Measurements from ENCODE around the gene PPIF.

The PPIF gene

DNA sequence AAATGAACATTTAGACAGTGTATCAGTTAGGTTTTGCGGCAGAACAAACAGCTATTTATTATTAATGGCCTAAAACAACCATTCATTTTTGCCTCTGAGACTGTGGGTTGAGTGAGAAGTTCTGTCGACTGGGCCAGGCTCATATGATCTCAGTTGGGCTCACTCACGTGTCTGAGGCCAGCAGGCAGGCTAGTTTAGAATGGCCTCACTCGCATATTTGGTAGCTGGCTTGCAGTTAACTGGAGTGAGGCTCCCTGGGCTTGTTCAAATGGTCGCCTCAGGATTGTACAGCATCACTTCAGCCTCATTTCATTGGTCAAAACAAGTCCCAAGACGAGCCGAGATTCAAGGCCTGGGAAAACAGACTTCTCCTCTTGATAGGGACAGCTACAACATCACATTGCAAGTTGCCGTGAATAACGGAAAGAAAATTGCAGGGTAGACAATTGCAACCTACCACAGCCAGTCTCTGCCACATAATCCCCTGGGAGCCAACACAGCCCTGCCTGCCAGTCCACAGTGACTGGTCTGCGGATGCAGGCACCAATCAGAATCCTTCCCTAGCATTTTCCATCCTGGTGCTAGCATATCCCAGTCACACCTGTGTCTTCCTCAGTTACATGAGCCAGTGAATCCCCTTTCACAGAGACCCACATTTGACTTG, 23.1 kb upstream of the PPIF start:
- H3K36me3 ChIP-seq (ENCODE audit: control insufficient read depth in 2 of 2, insufficient read depth in 1 of 2, low read length in 2 of 2): no peaks in the 10 kb centered on the region
- CTCF ChIA-PET: interaction anchor here (0.6 to 1.6 kb wide), 2 partner anchors 8 to 20 kb away, joined by 3 to 6 read pairs; no protein-coding TSS in a partner anchor
- H3K27ac ChIP-seq (ENCODE audit: extremely low read depth, low read depth, low read length): no peak overlapping the region
- POLR2A ChIA-PET: no interaction called here
- H3K9me3 ChIP-seq (ENCODE audit: control insufficient read depth, insufficient read depth, low read depth, low read length): no peaks in the 10 kb centered on the region
- H3K4me3 ChIP-seq (ENCODE audit: low read depth, low read length): no peak overlapping the region
- H3K4me1 ChIP-seq (ENCODE audit: control insufficient read depth, insufficient read depth, low read length): no peaks in the 10 kb centered on the region
- TF ChIP-seq ZBTB1 (tag by site-specific recombination; IDR thresholded peaks at IDR 0.05) (no peak), ZNF449 (tag by site-specific recombination; IDR thresholded peaks at IDR 0.05) (peak; percentile 56; the same call in 1 of the 2 replicates), ZNF404 (tag by site-specific recombination; IDR thresholded peaks at IDR 0.05) (no peak), ZNF776 (tag by site-specific recombination; IDR thresholded peaks at IDR 0.05; ENCODE audit: borderline replicate concordance) (no peak), ZNF639 (tag by site-specific recombination; IDR thresholded peaks at IDR 0.05) (no peak)

DNA sequence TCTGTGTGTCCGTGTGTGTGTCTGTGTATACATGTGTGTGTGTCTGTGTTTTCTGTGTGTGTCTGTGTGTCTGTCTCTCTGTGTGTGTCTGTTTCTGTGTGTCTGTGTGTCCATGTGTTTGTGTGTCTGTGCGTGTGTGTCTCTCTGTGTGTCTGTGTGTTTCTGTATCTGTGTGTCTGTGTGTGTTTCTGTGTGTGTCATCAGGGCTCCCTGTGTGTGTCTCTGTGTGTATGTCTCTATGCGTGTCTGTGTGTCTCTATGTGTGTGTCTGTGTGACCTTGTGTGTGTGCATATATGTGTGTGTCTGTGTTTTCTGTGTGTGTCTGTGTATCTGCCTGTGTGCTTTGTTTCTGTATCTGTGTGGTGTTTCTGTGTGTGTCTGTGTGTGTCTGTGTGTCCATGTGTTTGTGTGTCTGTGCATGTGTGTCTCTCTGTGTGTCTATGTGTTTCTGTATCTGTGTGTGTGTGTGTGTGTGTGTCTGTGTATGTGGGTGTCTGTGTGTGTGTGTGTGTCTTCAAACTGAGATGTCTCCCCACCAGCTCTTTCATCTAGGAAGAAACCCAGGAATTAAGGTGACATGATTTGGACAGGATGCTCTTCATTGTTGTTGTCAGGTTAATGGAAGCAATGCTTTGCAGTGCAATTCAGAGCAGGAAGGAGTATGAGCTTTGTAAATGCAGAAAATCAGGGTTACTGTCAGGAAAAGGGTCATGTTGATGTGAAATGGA, 20.7 kb upstream of the PPIF start:
- TF ChIP-seq HOXA7 (CRISPR knock-in tag; IDR thresholded peaks at IDR 0.05; ENCODE audit: borderline replicate concordance) (no peak), ZNF76 (tag by site-specific recombination; IDR thresholded peaks at IDR 0.05; ENCODE audit: borderline replicate concordance, low read depth) (no peak), ZNF664 (tag by site-specific recombination; IDR thresholded peaks at IDR 0.05) (no peak), ZSCAN4 (tag by site-specific recombination; IDR thresholded peaks at IDR 0.05) (peak; percentile 36), ZNF112 (tag by site-specific recombination; IDR thresholded peaks at IDR 0.05) (no peak), ZNF398 (tag by site-specific recombination; IDR thresholded peaks at IDR 0.05) (peak; percentile 12; the same call in 1 of the 2 replicates), ZNF146 (tag by site-specific recombination; IDR thresholded peaks at IDR 0.05) (no peak; the same call in 1 of the 2 replicates), ZNF239 (tag by site-specific recombination; IDR thresholded peaks at IDR 0.05) (0 out of 2 replicates have a peak, but pooled peaks have one; percentile 19), ZNF202 (tag by site-specific recombination; IDR thresholded peaks at IDR 0.05; ENCODE audit: borderline replicate concordance) (no peak), ZNF670 (tag by site-specific recombination; IDR thresholded peaks at IDR 0.05; ENCODE audit: low read depth) (0 out of 2 replicates have a peak, but pooled peaks have one; percentile 38), ZNF521 (tag by site-specific recombination; IDR thresholded peaks at IDR 0.05) (no peak), BCL6B (tag by site-specific recombination; IDR thresholded peaks at IDR 0.05) (peak; percentile 10; the same call in 1 of the 2 replicates), ZNF311 (tag by site-specific recombination; IDR thresholded peaks at IDR 0.05; ENCODE audit: borderline replicate concordance) (peak; percentile 50; the same call in 1 of the 2 replicates)
- TF ChIP-seq, protein P1, sequence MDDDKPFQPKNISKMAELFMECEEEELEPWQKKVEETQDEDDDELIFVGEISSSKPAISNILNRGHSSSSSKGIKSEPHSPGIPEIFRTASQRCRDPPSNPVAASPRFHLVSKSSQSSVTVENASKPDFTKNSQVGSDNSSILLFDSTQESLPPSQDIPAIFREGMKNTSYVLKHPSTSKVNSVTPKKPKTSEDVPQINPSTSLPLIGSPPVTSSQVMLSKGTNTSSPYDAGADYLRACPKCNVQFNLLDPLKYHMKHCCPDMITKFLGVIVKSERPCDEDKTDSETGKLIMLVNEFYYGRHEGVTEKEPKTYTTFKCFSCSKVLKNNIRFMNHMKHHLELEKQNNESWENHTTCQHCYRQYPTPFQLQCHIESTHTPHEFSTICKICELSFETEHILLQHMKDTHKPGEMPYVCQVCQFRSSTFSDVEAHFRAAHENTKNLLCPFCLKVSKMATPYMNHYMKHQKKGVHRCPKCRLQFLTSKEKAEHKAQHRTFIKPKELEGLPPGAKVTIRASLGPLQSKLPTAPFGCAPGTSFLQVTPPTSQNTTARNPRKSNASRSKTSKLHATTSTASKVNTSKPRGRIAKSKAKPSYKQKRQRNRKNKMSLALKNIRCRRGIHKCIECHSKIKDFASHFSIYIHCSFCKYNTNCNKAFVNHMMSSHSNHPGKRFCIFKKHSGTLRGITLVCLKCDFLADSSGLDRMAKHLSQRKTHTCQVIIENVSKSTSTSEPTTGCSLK (tag by site-specific recombination; IDR thresholded peaks at IDR 0.05): no peak
- TF ChIP-seq, protein P2, sequence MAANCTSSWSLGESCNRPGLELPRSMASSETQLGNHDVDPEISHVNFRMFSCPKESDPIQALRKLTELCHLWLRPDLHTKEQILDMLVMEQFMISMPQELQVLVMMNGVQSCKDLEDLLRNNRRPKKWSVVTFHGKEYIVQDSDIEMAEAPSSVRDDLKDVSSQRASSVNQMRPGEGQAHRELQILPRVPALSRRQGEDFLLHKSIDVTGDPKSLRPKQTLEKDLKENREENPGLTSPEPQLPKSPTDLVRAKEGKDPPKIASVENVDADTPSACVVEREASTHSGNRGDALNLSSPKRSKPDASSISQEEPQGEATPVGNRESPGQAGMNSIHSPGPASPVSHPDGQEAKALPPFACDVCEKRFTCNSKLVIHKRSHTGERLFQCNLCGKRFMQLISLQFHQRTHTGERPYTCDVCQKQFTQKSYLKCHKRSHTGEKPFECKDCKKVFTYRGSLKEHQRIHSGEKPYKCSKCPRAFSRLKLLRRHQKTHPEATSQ (tag by site-specific recombination; IDR thresholded peaks at IDR 0.05): no peak
- no peak overlapping the region for H3K27ac ChIP-seq (ENCODE audit: extremely low read depth, low read depth, low read length)
- no peaks in the 10 kb centered on the region for H3K36me3 ChIP-seq (ENCODE audit: control insufficient read depth in 2 of 2, insufficient read depth in 1 of 2, low read length in 2 of 2)
- POLR2A ChIA-PET: no interaction called here
- H3K4me1 ChIP-seq (ENCODE audit: control insufficient read depth, insufficient read depth, low read length): no peaks in the 10 kb centered on the region
- H3K4me3 ChIP-seq (ENCODE audit: low read depth, low read length): no peak overlapping the region
- no peaks in the 10 kb centered on the region for H3K9me3 ChIP-seq (ENCODE audit: control insufficient read depth, insufficient read depth, low read depth, low read length)
- CTCF ChIA-PET: interaction anchor here (0.7 kb wide), 1 partner anchor 18 kb away, joined by 3 read pairs; no protein-coding TSS in a partner anchor
